DMS114 treated with DMSO at 0.1 percent for 48 hours (cell line): Measurements from ENCODE around the gene AFAP1.

ENCODE experiments used
- DNase-seq: peaks from one replicate; lab custom pipeline; 2025; ENCODE audit not compliant: unreplicated experiment; lab: John Stamatoyannopoulos, UW

Gene AFAP1

GRCh38 chr4:7806338-7807090, 133.1 kb downstream of the AFAP1 start:
- DNase-seq = no peak

GRCh38 chr4:7805533-7806337, 133.9 kb downstream of the AFAP1 start:
- no peak for DNase-seq

DNA sequence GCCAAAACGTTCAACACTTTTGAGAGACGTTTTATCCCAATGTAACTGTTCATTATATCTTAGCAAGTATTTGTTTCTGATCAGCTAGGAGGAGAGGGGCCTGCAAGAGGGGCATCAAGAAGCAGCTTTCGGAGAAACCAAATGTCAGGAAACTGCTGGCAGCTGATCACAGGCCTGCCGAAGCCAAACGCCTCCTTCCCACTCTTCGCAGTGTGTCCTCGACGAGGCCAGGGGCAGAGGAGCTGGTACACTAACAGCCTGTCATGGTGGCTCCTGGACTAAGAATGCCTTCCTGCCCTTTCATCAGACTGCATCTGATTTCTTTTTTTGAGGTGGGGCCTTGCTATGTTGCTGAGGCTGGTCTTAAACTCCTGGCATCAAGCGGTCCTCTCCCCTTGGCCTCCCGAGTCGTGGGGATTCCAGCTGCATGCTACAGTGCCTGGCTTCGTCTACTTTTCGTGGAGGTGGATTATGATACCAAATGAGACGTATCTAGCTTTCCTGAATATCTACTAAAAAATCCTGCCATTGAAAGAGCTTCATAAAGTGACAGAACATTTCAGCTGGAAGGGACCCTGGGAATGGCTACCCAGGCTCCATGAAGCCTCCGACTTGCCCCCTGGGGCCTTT, 134.8 kb downstream of the AFAP1 start:
- DNase-seq = no peak

DNA sequence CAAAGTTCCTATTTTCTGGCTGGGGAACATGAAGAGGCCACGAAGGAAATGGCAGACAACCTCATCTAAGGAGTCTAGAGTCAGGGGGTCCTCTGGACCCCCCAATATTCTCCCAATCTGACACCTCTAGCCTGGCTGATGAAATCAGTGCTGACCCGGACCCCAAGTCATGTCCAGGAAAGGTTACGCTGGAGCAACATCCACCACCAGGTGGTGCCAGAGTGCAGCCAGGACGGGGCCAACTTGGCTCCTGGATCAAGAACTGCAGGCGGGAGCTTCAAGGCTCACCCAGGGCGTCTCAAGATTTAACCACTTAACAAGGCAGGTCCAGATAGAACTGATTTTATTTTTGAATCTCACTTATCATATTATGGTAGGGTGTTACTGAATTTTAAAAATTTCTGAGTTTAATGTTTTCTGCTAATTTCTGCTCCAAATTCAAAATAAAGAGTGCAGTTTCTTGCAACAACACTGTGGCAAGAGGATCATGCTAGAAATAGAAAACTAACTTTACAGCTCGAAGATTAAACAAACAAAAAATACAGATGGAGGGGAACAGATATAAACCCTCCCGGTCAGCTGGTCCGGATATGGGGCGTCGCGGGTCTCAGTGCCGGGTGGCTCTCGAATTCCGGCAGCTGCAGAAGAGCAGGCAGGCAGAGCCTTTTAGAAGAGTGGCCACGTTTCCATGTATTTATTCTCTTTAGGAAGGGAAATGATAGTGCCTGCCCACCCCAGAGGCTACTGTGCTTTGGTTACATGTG, 135.5 kb downstream of the AFAP1 start:
- peak; percentile 31 for DNase-seq

DNA sequence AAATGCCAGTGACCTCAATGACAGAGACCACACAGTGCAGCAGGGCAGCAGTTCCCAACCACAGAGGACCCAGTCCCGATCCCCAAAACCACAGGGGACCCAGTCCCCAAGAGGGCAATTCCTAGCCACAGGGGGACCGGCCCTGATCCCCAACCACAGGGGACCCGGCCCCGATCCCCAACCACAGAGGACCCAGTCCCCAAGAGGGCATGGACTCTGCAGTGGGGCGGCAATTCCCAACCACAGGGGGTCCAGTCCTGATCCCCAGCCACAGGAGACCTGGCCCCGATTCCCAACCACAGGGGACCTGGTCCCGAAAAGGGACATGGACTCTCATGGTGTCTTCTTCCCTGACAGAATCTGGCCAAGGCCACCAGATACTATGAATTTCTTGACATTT, 136.3 kb downstream of the AFAP1 start:
- no peak for DNase-seq

GRCh38 chr4:7802093-7802726, 137.5 kb downstream of the AFAP1 start:
- peak; percentile 75 for DNase-seq

DNA sequence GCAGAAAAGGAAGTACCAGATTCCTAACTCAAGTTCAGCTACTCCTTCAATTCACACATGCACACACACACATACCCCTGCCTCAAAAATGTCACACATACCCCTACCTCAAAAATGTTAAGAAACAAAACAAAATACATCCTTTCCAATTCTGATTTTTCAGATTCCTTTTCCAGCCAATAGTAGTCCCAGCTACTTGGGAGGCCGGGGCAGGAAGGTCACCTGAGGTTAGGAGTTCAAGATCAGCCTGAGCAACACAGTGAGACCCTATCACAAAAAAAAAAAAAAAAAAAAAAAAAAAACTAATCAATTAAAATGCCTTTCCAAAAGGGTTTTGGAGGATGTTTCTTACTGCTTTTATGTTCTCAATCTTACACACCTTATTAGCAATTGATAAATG, 138.0 kb downstream of the AFAP1 start:
- no peak for DNase-seq

GRCh38 chr4:7801001-7801400, 138.7 kb downstream of the AFAP1 start:
- no peak for DNase-seq

DNA sequence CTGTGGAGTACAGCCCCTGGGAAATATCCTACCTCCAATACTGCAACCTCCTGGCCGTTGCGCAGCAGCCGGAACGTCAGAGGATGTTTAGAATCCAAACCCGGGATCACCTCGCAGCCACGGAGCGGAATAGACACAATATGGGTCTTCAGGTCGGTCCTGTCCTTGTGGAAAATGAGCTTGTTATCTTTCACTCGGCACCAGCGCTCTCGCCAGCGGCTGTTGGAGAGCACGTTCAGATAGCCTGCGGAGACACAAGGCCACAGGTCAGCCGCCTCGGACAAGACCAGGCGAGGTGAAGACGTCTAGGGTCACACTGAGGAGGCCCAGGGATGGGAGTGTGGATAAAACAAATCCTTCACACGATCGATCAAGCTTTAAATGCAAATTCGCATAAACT, 139.3 kb downstream of the AFAP1 start:
- DNase-seq = no peak

DNA sequence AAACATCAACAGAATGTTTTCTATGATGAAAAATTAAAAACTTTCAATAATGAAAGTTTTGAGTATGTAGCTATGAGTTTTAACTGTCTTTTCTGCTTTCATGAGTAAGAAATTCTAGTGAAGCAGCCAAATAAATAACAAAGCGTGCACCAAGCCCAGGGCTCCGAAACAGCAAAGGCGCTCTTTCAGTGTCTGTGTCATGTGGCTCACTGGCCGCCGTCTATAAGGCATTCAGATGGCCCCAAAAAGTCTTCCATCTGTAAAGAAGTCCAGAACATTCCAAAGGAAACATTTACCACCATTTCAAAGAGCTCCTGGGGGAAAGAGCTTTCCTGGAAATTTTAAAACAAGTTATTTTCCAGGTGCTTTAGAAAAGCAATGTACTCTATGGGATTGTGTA, 139.9 kb downstream of the AFAP1 start:
- no peak for DNase-seq

DNA sequence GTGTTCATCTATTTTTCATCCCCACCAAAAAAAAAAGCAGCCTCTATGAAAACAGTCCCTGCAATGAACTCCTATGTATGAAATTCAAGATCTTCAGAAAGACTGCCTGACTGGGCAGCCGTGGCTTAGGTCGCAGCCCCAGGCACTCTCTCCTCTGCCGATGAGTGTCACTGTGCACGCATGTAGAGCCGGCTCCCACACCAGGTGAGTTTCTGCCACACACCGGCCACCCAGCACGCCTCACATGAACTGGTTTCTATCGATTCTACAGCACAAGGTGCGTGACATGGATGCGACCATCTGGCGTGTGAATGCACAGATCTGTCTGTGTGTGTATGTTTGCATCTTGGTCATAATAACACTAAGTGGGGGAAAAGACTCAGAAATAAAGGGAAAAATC, 140.4 kb downstream of the AFAP1 start:
- no peak for DNase-seq

DNA sequence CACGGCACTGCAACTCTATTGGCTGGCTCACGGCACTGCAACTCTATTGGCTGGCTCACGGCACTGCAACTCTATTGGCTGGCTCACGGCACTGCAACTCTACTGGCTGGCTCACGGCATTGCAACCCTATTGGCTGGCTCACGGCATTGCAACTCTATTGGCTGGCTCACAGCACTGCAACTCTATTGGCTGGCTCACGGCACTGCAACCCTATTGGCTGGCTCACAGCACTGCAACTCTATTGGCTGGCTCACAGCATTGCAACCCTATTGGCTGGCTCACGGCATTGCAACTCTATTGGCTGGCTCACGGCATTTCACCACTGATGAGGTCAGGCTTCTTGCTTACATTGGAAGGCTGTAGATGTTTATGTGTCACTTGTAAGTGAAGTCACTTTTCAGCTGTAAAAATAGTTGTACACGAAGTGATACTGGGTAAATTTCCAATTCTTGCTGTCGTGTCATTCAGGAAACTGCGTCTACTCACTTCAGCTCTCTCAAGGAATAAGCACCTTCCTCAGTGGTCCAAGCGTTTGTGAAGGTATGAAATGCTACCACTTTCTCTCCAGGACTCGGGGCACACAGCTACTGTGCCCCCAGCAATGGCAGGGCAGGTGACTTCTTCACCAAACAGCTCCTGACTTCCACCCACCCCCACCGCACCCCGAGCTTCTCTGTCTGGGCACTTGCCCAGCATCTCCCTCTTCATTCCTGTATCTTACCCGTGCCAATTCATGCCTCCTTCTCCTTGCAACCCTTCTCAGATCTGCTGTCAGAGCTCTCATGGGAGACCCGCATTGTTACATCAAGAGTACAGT, 141.3 kb downstream of the AFAP1 start:
- DNase-seq = no peak

DNA sequence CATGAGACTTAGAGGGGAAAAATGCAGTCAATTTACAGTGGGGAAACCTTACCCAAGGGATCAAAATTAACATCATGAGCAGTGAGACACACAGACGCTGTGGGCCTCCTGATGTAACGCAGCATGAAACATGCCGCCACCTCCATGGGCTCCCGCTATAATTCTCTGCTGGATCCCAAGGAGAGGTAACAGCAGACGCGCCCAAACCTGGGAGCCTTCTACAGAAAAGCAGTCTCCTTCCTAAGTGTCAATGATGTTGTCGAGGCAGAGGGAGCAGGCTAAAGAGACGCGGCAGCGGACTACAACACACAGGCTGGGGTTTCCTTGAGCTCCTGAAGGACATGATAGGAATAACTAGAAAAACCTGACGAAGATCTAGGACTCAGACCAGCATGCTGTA, 142.3 kb downstream of the AFAP1 start:
- no peak for DNase-seq

DNA sequence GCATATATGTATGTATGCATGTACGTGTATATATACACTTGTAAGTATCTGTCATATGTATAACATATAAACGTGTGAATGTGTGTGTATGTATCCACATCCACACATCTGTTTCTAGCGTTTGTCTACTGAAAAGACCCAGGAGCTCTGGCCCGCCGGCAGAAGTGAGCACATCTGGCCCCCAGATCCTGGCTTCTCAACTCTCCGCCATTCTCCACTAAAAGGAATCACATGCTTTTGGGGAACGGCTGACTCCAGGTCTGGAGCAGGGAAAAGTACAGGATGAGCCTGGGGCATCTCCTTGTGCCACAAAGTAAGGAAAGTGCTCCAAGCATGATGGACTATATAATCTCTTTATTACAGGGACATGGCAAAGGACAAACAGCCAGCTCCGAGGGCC, 143.7 kb downstream of the AFAP1 start:
- DNase-seq = no peak

- DNase-seq = no peak
These were observed 146.5 kb downstream of the AFAP1 start for GRCh38 chr4:7793186-7793585.

DNA sequence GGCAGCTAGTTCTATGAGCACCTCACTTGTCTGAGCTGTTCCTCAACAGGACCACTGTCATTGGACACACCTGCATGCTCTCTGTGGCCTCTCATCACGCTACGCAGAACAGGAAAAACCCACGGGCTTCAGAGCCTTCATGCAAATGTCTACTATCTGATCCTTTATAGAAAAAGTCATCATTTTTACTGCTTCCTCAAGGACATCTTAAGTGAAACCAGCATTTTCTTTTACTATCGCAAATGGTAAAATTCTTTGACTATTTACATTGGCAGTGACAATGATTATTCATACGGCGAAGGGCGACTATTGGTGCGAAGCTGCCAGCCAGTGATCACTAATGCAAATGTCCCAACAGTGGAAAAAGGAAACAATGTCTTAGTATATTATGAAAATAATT, 147.0 kb downstream of the AFAP1 start:
- no peak for DNase-seq

- no peak for DNase-seq
These were observed 148.7 kb downstream of the AFAP1 start for GRCh38 chr4:7790999-7791398.

DNA sequence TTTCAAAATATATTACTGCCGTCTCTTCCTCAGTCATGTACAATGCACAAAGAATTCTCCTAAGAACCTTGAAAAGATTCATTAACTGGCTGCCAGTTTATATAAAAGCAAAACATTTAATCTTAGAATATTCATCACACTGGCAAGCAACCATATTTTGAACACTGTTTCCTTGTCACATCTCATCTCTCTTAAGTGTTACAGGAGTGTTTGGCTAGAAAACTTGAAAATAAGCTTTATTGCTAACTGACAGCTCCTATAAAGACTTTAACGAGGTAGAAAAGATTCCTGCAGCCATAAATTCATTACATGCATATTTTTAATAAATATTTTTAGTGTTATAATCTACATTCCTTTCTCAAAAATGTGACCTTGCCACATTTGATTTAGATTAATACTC, 149.6 kb downstream of the AFAP1 start:
- DNase-seq = no peak

DNA sequence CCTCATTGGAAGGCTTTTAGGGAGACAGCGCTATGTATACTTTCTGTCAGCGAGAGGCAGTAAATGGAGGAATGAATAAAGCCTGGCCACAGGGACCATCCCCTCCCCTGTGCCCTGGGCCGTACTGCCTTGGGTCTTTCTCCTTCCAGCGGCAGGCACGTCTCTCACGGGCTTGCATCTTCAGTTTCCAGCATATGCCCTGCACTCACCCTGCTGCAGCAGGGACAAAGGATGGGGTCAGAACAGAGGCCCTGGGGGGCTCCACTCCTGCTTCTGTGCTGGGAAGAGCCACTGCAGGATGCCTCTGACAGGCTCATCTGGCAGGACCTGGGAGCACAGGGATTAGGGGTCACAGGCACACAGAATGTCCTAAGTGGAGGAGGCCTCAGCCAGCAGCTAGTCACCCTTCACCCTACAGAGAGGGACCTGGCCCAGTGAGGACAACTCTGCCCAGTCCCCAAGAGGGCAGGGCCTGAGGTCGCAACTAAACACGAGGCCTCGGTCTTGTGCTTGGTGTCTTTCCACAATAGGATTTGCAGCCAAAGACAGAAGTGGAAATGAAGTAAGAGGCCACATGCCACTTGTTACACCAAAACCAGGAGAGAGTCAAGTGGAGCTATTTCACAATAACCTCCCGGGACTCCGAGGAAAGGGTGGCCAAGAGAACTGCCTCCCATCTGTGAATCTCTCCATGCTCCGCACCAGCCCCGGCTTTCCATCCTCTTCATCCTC, 150.8 kb downstream of the AFAP1 start:
- DNase-seq = no peak
